ENCODE results near the gene MT1X. TPM values are rescaled to one million over a fixed set of nuclear protein-coding genes. Genes with fewer than 3 reads are reported as not detected.

MT1X gene
- total and polyA plus RNA-seq, 2 experiments from 2014 or later = 293 to 942 TPM

GRCh38 chr16:56686758-56687157 is 4.5 kb downstream of the MT1X start (continued):
- TF ChIP-seq ZNF462 (CRISPR knock-in tag; IDR thresholded peaks at IDR 0.05) (no peak), ZNF114 (CRISPR knock-in tag; IDR thresholded peaks at IDR 0.05) (no peak), REST (IDR thresholded peaks at IDR 0.05; ENCODE audit: unreplicated experiment) (no peak), POLR2AphosphoS5 (IDR thresholded peaks at IDR 0.05; ENCODE audit: low read depth) (no peak), NANOG (IDR thresholded peaks at IDR 0.05; ENCODE audit: borderline replicate concordance) (no peak), STAT1 (IDR thresholded peaks at IDR 0.05; ENCODE audit: unreplicated experiment) (no peak), JUNB (IDR thresholded peaks at IDR 0.05; ENCODE audit: unreplicated experiment) (no peak), CREB1 (CRISPR knock-in tag; IDR thresholded peaks at IDR 0.05; ENCODE audit: low read depth) (no peak), EZH2 (IDR thresholded peaks at IDR 0.05; ENCODE audit: low read depth, unreplicated experiment) (no peak)
